ENCODE measurements around the gene PRELID3B.

DNA sequence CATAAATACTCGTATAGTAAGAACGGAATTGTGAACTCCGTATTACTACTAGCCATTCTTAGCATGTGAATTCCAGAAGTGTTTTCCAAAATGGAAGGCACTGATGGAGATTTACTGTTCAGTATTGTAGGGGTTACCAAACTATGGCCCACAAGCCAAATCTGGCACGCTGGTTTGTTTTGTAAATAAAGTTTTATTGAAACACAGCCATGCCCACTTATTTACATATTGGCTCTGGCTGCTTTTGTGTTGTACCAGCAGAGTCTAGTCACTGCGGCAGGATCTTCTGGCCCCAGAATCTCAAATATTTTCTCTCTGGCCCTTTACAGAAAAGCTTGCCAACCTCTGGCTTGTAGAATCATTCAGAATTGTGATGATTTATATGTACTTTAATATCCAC, 44.3 kb upstream of the PRELID3B start:
- no peak for TF ChIP-seq POLR2AphosphoS5 (IDR thresholded peaks at IDR 0.05)
- no peak for TF ChIP-seq POLR2A (IDR thresholded peaks at IDR 0.05)
